Parathyroid adenoma (tissue), 2 donors: ENCODE measurements around the gene GPER1.

Source experiments
- H2AFZ ChIP-seq: fragments of 300-600 bp; sonication (generic); one replicate; pipeline ENCODE4 v1.7.0; 2017; ENCODE audit warnings: antibody characterized with exemption, mild to moderate bottlenecking
- H3K27ac ChIP-seq: fragments of 300-600 bp; sonication (generic); one replicate; pipeline ENCODE4 v1.7.0; 2017
- H3K27me3 ChIP-seq: fragments of 300-600 bp; sonication (generic); one replicate; pipeline ENCODE4 v1.7.0; 2017; ENCODE audit warnings: low read length; ENCODE audit not compliant: control insufficient read depth, insufficient read depth
- H3K36me3 ChIP-seq: fragments of 300-600 bp; sonication (generic); one replicate; pipeline ENCODE4 v1.7.0; 2017; ENCODE audit warnings: low read length; ENCODE audit not compliant: control insufficient read depth, insufficient read depth
- H3K4me1 ChIP-seq: fragments of 300-600 bp; sonication (generic); one replicate; pipeline ENCODE4 v1.7.0; 2017; ENCODE audit warnings: control low read depth
- H3K4me2 ChIP-seq: fragments of 300-600 bp; sonication (generic); one replicate; pipeline ENCODE4 v1.7.0; 2017; ENCODE audit warnings: low read length
- H3K4me3 ChIP-seq: fragments of 300-600 bp; sonication (generic); one replicate; pipeline ENCODE4 v1.7.0; 2017; ENCODE audit warnings: low read depth, low read length
- H3K79me2 ChIP-seq: fragments of 300-600 bp; sonication (generic); one replicate; pipeline ENCODE4 v1.7.0; 2017; ENCODE audit warnings: control low read depth
- H3K9ac ChIP-seq: fragments of 300-600 bp; sonication (generic); one replicate; pipeline ENCODE4 v1.7.0; 2017; ENCODE audit warnings: mild to moderate bottlenecking
- H3K9me3 ChIP-seq: fragments of 300-600 bp; sonication (generic); one replicate; pipeline ENCODE4 v1.7.0; 2017; ENCODE audit warnings: low read length; ENCODE audit not compliant: control insufficient read depth
- CTCF ChIP-seq: fragments of 300-600 bp; sonication (generic); IDR thresholded peaks from one replicate; pipeline ENCODE4 v1.7.0; 2017; ENCODE audit warnings: antibody characterized with exemption, mild to moderate bottlenecking
- donor health status: primary hyperparathyroidism.

The GPER1 gene

GRCh38 chr7:1099154-1099542 lies 11.2 kb downstream of the GPER1 start:
- Histone ChIP-seq H3K9ac (no peak overlapping the region), H3K9me3 (no peaks in the 10 kb centered on the region), H3K36me3 (no peaks in the 10 kb centered on the region), H3K4me1 (peaks cover 7% of the 10 kb centered on the region), H3K79me2 (peaks cover 61% of the 10 kb centered on the region), H3K27ac (no peak overlapping the region), H3K27me3 (no peaks in the 10 kb centered on the region), H2AFZ (no peak overlapping the region), H3K4me2 (no peak overlapping the region), H3K4me3 (no peak overlapping the region)
- no peak for TF ChIP-seq CTCF

GRCh38 chr7:1099637-1100036 lies 11.7 kb downstream of the GPER1 start:
- Histone ChIP-seq H3K9me3 (no peaks in the 10 kb centered on the region), H3K4me3 (no peak overlapping the region), H3K4me1 (peaks cover 7% of the 10 kb centered on the region), H3K79me2 (peaks cover 61% of the 10 kb centered on the region), H3K27me3 (no peaks in the 10 kb centered on the region), H3K27ac (no peak overlapping the region), H3K36me3 (no peaks in the 10 kb centered on the region), H2AFZ (no peak overlapping the region), H3K9ac (no peak overlapping the region), H3K4me2 (no peak overlapping the region)
- no peak for TF ChIP-seq CTCF

- Histone ChIP-seq H3K4me2 (no peak overlapping the region), H3K9ac (no peak overlapping the region), H2AFZ (no peak overlapping the region), H3K27me3 (no peaks in the 10 kb centered on the region), H3K4me1 (peaks cover 7% of the 10 kb centered on the region), H3K79me2 (peaks cover 65% of the 10 kb centered on the region), H3K36me3 (no peaks in the 10 kb centered on the region), H3K4me3 (no peak overlapping the region), H3K9me3 (no peaks in the 10 kb centered on the region), H3K27ac (no peak overlapping the region)
- no peak for TF ChIP-seq CTCF
Observed at GRCh38 chr7:1100386-1100785, 12.5 kb downstream of the GPER1 start.

- Histone ChIP-seq H3K27me3 (no peaks in the 10 kb centered on the region), H3K4me2 (no peak overlapping the region), H3K36me3 (no peaks in the 10 kb centered on the region), H3K9me3 (no peaks in the 10 kb centered on the region), H3K27ac (no peak overlapping the region), H3K4me3 (no peak overlapping the region), H3K79me2 (peaks cover 59% of the 10 kb centered on the region), H2AFZ (no peak overlapping the region), H3K9ac (no peak overlapping the region), H3K4me1 (peaks cover 7% of the 10 kb centered on the region)
- TF ChIP-seq CTCF = no peak
Observed at GRCh38 chr7:1100834-1101562, 13.1 kb downstream of the GPER1 start.
